GM23248 (cell line): ENCODE results near the gene SIDT1. TPM values are rescaled to one million over a fixed set of nuclear protein-coding genes. Genes with fewer than 3 reads are reported as not detected.

Experiments
- DNase-seq: peaks from one replicate; pipeline ENCODE4 v3.0.0-alpha.2; 2015
- H2AFZ ChIP-seq: fragments of 200-600 bp; sonication (generic); 2 replicates; pipeline ENCODE4 v1.6.1; 2016; ENCODE audit warnings: antibody characterized with exemption
- H3F3A ChIP-seq: fragments of 200-600 bp; sonication (generic); 2 replicates; pipeline ENCODE4 v1.6.1; 2016; ENCODE audit warnings: mild to moderate bottlenecking, antibody characterized with exemption, mixed run types; ENCODE audit not compliant: insufficient read depth
- H3K27ac ChIP-seq: fragments of 200-600 bp; sonication (generic); 2 replicates; pipeline ENCODE4 v1.5.1; 2016; ENCODE audit warnings: mild to moderate bottlenecking
- H3K27me3 ChIP-seq: fragments of 200-600 bp; sonication (generic); replicated peaks from 2 replicates; pipeline ENCODE4 v1.6.1; 2016; ENCODE audit warnings: mild to moderate bottlenecking; ENCODE audit not compliant: insufficient read depth
- H3K36me3 ChIP-seq: fragments of 200-600 bp; sonication (generic); 2 replicates; pipeline ENCODE4 v1.6.1; 2016; ENCODE audit warnings: low read depth, mild to moderate bottlenecking
- H3K4me1 ChIP-seq: fragments of 200-600 bp; sonication (generic); 2 replicates; pipeline ENCODE4 v1.6.1; 2016; ENCODE audit warnings: mild to moderate bottlenecking; ENCODE audit not compliant: insufficient read depth
- H3K4me2 ChIP-seq: fragments of 200-600 bp; sonication (generic); one replicate; pipeline ENCODE4 v1.6.1; 2016; ENCODE audit warnings: mild to moderate bottlenecking; ENCODE audit not compliant: unreplicated experiment
- H3K4me3 ChIP-seq: fragments of 200-600 bp; sonication (generic); 2 replicates; pipeline ENCODE4 v1.5.1; 2016; ENCODE audit warnings: mild to moderate bottlenecking
- H3K79me2 ChIP-seq: fragments of 200-600 bp; sonication (generic); 2 replicates; pipeline ENCODE4 v1.6.1; 2016; ENCODE audit warnings: mild to moderate bottlenecking; ENCODE audit not compliant: insufficient read depth
- H3K9ac ChIP-seq: fragments of 200-600 bp; sonication (generic); 2 replicates; pipeline ENCODE4 v1.6.1; 2016; ENCODE audit warnings: mild to moderate bottlenecking
- H3K9me2 ChIP-seq: fragments of 200-600 bp; sonication (generic); 2 replicates; pipeline ENCODE4 v1.6.1; 2016; ENCODE audit warnings: mixed run types, mild to moderate bottlenecking, moderate library complexity; ENCODE audit not compliant: insufficient read depth
- H3K9me3 ChIP-seq: fragments of 200-600 bp; sonication (generic); one replicate; pipeline ENCODE4 v1.6.1; 2017; ENCODE audit warnings: low read depth
- H4K20me1 ChIP-seq: fragments of 200-600 bp; sonication (generic); 2 replicates; pipeline ENCODE4 v1.6.0; 2016; ENCODE audit not compliant: insufficient read depth
- EZH2 ChIP-seq: fragments of 200-600 bp; sonication (generic); IDR thresholded peaks from 2 replicates; pipeline ENCODE4 v1.6.1; 2018; ENCODE audit warnings: antibody characterized with exemption, mild to moderate bottlenecking; ENCODE audit not compliant: insufficient read depth, poor library complexity, severe bottlenecking
- EZH2phosphoT487 ChIP-seq: fragments of 200-600 bp; sonication (generic); IDR thresholded peaks from 2 replicates; pipeline ENCODE4 v1.6.1; 2018; ENCODE audit warnings: antibody characterized with exemption, moderate library complexity, mild to moderate bottlenecking, low read depth; ENCODE audit not compliant: insufficient read depth
- WGBS, 2 experiments: methylation state at CpG; one replicate each; pipeline ENCODE4 v1.1.6; 2015 to 2017; ENCODE audit warnings: low lambda C conversion rate in 2 of 2, low coverage in 1 of 2; ENCODE audit errors: missing lambda C conversion rate in 2 of 2; 5-methylcytosine and 5-hydroxymethylcytosine counted together
- in situ Hi-C: fragments of 300-500 bp; cut with MboI; formaldehyde crosslinking; loops from 2 replicates; pipeline ENCODE4 v1.15.0; 2020
- polyA plus RNA-seq: library from polyadenylated mRNA; unstranded; fragments of >200 nt; fragmentation: Nextera tagmentation; extraction: Ambion mirVana; gene quantifications from 2 replicates; pipeline ENCODE4 v1.2.1, GENCODE V29; 2016
- total RNA-seq: library from RNA; depleted of rRNA; stranded (reverse); fragments of >200 nt; shearing (Covaris generic); gene quantifications from 2 replicates; pipeline ENCODE4 v1.2.3, GENCODE V29; 2014

The SIDT1 gene
- total and polyA plus RNA-seq, 2 experiments from 2014 or later = not detected

DNA sequence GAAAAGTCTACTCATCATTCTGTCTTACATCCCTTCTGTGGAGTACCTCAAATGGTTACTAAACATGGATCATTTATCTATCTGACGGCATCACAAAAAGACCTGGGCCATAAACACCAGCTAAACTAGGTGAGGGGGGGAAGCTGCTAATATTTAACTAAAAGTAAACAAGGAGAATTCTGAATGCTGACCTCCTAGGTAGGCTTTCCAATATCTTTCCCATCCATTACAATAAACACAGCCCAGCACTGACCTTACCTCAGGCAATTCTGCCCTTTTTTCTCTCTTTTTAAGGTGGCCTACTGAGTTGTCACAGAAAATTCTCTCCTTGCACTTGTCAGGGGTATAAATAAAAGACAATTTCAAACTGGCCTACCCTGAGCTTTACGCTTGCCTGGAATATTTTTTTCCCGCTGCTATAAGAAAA, 131.0 kb downstream of the SIDT1 start:
- no peak overlapping the region for H3K4me3 ChIP-seq
- no peaks in the 10 kb centered on the region for H4K20me1 ChIP-seq
- in situ Hi-C loops = no loop called here
- no peaks in the 10 kb centered on the region for H3F3A ChIP-seq
- H3K9me3 ChIP-seq = no peaks in the 10 kb centered on the region
- no peak overlapping the region for H3K4me2 ChIP-seq
- no peak overlapping the region for H3K9ac ChIP-seq
- no peaks in the 10 kb centered on the region for H3K9me2 ChIP-seq
- H3K27me3 ChIP-seq = no peaks in the 10 kb centered on the region
- TF ChIP-seq EZH2 = no peak
- TF ChIP-seq EZH2phosphoT487 = no peak
- DNase-seq = no peak
- H3K79me2 ChIP-seq = no peaks in the 10 kb centered on the region
- H3K27ac ChIP-seq = no peak overlapping the region
- H2AFZ ChIP-seq = no peak overlapping the region
- 97 to 99% methylated on average over 3 of the region's 3 CpGs for WGBS, 2 experiments
- H3K36me3 ChIP-seq = peaks cover 21% of the 10 kb centered on the region; the same call in 1 of the 2 replicates
- peaks cover 8% of the 10 kb centered on the region for H3K4me1 ChIP-seq

DNA sequence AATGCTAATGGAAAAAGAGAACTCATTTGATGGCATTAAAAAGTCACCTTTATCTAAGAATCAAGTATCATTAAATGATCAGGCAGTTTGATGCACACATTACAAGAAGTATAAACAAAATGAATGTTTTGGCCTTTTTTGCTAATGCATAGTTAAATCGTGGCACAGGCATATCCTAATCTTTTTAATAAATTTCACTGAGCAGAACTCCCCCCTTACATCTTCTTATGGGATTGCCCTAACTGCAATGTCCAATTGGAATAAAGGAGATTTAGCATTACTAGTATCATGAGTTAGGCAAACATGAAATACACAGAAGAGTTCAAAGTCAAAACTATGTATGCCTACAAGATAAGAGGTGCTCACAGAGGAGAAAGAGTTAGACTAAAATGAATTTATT, 131.4 kb downstream of the SIDT1 start:
- 94% methylated on average over 1 of the region's 1 CpG for WGBS, 2 experiments

DNA sequence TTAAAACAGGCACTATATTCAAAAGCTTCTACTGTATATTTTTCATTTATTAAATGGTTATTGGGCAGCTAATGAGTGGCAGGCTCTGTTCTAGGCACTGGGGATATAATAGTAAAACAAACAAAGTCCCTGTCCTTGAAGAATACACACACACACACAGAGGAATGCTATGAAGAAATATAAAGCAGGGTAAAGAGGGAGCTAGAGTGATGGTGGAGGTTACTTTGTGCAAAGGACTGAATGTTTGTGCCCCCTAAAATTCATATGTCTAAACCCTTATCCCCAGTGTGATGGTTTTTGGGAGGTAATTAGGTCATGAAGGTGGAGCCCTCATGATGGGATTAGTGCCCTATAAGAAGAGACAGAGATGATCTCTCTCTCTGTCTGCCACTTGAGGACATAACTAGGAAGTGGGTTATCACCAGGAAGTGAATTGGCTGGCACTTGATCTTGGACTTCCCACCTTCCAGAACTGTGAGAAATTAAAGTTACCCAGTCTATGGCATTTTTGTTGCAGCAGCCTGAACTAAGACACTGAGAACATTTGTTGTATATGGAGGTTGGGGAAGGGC, 132.3 kb downstream of the SIDT1 start:
- no peak for TF ChIP-seq EZH2
- no peak for TF ChIP-seq EZH2phosphoT487
- Histone ChIP-seq H3K4me2 (no peak overlapping the region), H3K79me2 (no peaks in the 10 kb centered on the region), H3K9ac (no peak overlapping the region), H2AFZ (no peak overlapping the region), H3K4me3 (no peak overlapping the region), H3K9me3 (no peaks in the 10 kb centered on the region), H3K4me1 (peaks cover 13% of the 10 kb centered on the region), H3K27me3 (no peaks in the 10 kb centered on the region), H3K27ac (no peak overlapping the region), H3K36me3 (peaks cover 17% of the 10 kb centered on the region; the same call in 1 of the 2 replicates), H3F3A (no peaks in the 10 kb centered on the region), H4K20me1 (no peaks in the 10 kb centered on the region), H3K9me2 (no peaks in the 10 kb centered on the region)
- no peak for DNase-seq
- in situ Hi-C loops = no loop called here

More for the DNA sequence above, 131.4 kb downstream of the SIDT1 start:
- Histone ChIP-seq H3K4me1 (peaks cover 12% of the 10 kb centered on the region), H3K4me2 (no peak overlapping the region), H3K4me3 (no peak overlapping the region), H3K9me3 (no peaks in the 10 kb centered on the region), H3F3A (no peaks in the 10 kb centered on the region), H3K9ac (no peak overlapping the region), H3K27ac (no peak overlapping the region), H2AFZ (no peak overlapping the region), H4K20me1 (no peaks in the 10 kb centered on the region), H3K79me2 (no peaks in the 10 kb centered on the region), H3K9me2 (no peaks in the 10 kb centered on the region), H3K27me3 (no peaks in the 10 kb centered on the region), H3K36me3 (peaks cover 17% of the 10 kb centered on the region; the same call in 1 of the 2 replicates)
- DNase-seq = no peak
- TF ChIP-seq EZH2phosphoT487 (no peak), EZH2 (no peak)
- in situ Hi-C loops = no loop called here

DNA sequence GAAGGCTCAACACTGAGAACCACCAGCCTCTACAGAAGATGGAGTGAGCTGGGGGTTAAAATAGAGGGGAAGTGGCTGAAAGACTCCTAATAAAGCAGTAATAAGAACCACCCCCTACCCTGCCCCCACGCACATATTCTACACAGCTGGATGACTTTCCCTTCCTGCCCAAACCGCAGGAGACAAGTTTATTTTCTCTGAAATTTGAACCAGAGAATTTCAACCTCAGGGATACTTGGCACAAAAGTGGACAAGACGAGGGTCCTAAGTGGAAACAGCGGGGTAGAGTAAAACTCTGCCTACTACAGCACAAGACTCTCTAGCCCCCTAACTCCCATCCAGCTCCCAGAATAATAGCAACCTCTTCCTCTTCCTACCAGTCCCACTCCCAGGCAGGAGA, 135.7 kb downstream of the SIDT1 start:
- Histone ChIP-seq H3K4me2 (peak overlapping the region; percentile 58), H3K4me1 (peaks cover 13% of the 10 kb centered on the region), H3F3A (no peaks in the 10 kb centered on the region), H3K9me2 (no peaks in the 10 kb centered on the region), H2AFZ (peak overlapping the region; percentile 18; the same call in 1 of the 2 replicates), H3K79me2 (no peaks in the 10 kb centered on the region), H3K36me3 (peaks cover 8% of the 10 kb centered on the region), H3K27ac (no peak overlapping the region; the same call in 1 of the 2 replicates), H4K20me1 (no peaks in the 10 kb centered on the region), H3K4me3 (no peak overlapping the region), H3K9ac (no peak overlapping the region), H3K27me3 (no peaks in the 10 kb centered on the region), H3K9me3 (no peaks in the 10 kb centered on the region)
- WGBS, 2 experiments = 31 to 35% methylated on average over 4 of the region's 4 CpGs
- no peak for TF ChIP-seq EZH2phosphoT487
- no peak for TF ChIP-seq EZH2
- in situ Hi-C loops = no loop called here
- peak; percentile 39 for DNase-seq
